Activated effector memory CD4-positive, alpha-beta T cell treated with Interleukin-2 at 50 U/mL for 16 hours (primary cell): ENCODE data around the gene KIRREL3.

Experiments
- DNase-seq: peaks from one replicate; pipeline ENCODE4 v3.0.0-alpha.2; 2020

Gene KIRREL3

DNA sequence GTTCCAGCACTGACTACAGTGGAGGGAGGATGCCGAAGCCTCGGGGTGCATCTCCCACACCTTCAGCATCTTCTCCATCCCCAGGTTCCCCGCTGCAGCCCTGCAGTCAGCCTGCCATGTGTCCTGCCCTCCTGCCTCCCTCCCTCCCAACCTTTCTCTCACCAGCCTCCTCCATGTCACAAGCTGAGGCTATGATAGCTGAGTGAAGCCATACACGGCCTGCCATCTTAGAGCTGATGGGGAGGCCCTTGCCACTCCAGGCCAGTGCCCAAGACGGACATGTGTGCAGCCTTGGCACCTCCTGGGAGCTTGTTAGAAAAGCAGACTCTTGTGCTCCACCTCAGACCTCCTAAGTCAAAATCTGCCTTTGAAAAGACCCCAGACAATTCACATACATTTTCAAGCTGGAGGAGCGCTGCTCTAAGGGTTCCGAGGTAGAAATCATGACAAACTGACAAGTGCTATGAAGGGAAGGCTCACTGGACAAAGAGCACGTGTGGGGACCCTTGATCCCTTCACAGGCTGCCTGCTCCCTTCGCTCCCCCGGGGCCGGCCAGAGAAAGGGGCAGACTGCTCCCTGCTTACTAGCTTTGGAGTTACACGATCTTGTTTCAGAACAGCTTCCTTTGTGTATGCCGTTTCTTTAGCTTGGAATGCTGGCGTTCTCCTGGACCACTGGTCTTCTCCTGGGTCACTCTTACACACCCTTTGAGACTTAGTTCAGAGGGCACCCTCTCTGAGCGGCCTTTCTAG lies 521.2 kb downstream of the KIRREL3 start:
- no peak for DNase-seq

GRCh38 chr11:126478466-126478865 lies 522.1 kb downstream of the KIRREL3 start:
- no peak for DNase-seq

GRCh38 chr11:126477535-126478305 lies 522.9 kb downstream of the KIRREL3 start:
- no peak for DNase-seq

- DNase-seq: no peak
Measured at GRCh38 chr11:126476977-126477376, 523.6 kb downstream of the KIRREL3 start.

DNA sequence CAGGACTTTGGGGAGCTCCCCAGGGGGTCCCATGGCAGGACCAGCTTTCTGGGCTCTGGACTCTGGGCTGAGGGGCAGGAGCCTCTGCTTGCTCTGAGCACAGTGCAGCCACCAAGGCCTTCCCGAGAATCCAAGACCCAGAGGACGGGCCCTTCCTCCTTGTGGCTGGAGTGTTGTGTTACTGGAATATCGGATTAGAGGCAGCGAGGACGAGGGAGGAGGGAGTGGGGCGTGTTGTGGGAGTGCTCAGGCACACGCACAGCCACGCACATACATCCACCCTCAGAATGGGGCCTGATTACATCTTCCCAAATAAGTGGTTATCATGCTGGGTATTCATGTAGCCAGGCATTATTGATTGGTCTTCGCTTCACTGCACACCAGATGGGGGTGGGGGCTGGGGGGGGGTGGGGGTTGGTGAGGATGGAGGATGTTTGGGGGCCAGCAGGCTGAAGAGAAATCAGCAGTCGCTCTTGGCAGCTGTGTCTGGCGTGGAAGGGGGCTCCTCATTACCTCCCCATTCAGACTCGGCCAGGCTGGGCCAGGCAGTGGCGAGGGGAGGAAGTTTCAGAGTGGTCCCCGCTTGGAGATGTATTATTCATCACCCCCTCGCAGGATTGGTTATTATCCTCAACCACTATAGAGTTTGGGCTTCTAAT lies 524.2 kb downstream of the KIRREL3 start:
- no peak for DNase-seq

GRCh38 chr11:126475014-126475991 lies 525.3 kb downstream of the KIRREL3 start:
- DNase-seq: no peak

- DNase-seq: no peak
Measured at GRCh38 chr11:126474220-126474619, 526.4 kb downstream of the KIRREL3 start.

DNA sequence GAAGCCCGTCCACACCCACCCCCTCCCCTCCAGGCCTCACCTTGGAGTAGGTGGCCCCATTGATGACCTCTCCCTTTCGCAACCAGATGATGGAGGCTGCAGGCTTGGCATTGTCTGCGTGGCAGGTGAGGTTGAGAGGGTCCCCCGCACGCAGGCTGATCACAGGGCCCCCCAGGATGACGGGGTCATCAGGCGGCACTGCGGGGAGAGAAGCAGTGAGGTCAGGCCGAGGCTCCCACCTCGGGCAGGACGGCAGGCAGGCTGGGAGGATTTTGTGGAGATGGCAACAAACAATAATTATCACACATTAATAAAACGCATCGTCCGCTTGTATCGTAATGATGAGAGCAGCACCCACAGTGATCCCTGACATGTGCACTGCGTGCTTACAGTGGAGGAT lies 527.3 kb downstream of the KIRREL3 start:
- no peak for DNase-seq

DNA sequence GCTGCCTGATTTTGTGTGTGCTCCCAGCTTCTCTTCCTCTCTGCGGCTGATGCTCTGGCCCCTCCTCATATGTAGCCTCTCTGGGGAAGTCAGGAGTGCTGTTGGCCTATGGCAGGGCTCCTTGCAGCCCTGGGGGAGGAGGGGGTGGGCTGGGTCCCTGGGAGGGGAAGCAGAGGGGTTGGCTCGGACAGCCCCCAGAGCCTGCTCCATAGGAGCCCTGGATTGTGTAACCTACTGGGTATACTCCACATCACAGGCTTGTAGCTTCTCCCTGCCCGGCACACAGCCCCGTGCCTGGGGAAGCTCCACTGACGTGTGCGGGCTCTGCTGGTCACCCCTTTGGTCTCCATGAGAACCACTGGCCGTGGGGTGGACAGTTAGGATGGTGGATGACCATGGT lies 531.3 kb downstream of the KIRREL3 start:
- no peak for DNase-seq

- no peak for DNase-seq
Measured at GRCh38 chr11:126468102-126468521, 532.5 kb downstream of the KIRREL3 start.

DNA sequence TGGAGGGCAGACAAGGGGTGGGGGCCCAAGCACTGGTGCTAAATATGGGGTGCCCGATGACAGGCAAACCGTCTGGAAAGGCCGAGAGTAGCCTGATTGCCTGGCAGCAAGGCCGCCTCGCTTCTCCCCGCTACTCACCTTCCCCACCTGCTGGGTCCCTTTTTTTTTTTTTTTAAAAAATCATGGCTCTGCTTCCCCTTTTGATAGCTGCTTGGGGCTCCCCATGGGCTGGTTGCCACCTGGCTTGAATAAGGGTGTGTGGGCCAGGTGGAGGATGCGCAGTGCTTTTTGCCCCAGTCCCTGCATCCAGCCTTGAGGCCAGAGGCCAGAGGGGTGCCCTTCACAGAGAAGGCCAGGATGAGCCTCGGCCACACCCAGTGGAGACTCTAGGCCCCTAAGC lies 533.1 kb downstream of the KIRREL3 start:
- DNase-seq: no peak

GRCh38 chr11:126467046-126467370 lies 533.6 kb downstream of the KIRREL3 start:
- DNase-seq: no peak

DNA sequence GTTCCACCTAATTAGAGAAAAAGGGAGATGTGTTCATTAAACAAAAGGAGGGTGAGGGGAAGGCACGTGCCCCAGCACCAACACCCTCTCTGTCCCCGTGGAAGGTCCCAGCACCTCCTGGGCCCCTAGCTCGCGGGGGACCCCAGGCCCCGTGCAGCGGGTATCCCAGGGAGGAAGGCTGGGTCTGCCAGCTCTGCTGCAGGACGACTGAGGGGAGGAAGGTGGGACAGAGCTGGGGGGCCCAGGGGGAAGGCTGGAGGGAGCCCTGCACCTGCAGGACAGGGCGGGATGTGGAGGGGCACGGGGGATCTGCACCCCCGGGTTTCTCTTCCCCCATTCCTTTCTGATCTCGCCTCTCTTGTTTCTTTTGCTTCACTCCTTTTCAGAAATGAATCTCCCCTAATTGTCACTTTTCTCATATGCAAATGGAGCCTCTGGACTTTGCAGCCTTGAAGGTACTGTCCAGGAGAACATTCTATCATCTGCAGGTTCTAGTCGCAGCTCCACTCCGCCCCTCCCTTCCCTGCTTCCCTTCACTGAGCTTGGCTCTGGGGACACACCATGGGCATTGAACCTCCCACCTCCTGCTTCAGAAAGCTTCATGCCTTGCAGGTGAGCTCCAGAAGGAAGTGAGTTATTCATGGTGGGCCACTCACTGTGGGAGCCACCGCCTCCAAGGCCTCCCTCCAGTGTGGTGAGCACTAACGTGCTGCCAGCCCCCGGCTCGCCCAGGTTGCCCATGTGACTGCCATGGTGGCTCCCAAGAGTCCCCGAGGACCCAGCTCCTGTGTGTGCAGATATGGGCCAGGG lies 534.1 kb downstream of the KIRREL3 start:
- no peak for DNase-seq

GRCh38 chr11:126465573-126466188 lies 534.9 kb downstream of the KIRREL3 start:
- DNase-seq: no peak

- no peak for DNase-seq
Measured at GRCh38 chr11:126464796-126465195, 535.8 kb downstream of the KIRREL3 start.

DNA sequence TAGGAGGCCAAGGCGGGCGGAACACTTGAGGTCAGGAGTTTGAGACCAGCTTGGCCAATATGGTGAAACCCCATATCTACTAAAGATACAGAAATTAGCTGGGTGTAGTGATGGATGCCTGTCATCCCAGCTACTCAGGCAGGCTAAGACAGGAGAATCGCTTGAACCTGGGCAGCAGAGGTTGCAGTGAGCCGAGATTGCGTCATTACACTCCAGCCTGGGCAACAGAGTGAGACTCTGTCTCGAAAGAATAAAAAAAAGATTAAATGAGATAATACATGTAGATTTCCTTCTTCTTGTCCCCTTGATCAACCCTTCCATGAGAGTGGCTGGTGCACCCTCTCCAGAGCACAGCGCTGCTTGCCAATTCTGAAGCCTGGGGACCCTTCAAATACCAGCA lies 538.1 kb downstream of the KIRREL3 start:
- DNase-seq: no peak

DNA sequence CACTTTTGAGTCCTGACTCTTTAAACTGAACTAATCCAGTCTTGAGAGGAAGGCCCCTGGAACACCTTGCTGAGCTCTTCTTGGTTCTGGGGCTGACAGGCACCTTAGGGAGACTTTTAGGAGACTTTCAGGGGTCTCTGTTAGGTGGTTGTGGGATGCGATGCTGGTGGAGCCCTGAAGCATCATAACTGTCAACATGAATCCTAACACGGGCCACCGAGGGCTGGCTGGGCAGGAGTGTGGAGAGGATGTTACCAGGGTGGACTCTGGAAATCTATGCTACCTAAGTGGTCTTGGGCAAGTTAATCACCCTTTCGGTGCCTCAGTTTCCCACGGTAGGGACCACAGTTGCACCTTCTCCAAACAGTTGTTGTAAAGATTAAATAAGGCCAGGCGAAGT lies 538.6 kb downstream of the KIRREL3 start:
- DNase-seq: no peak

- no peak for DNase-seq
Measured at GRCh38 chr11:126461096-126461440, 539.5 kb downstream of the KIRREL3 start.

- no peak for DNase-seq
Measured at GRCh38 chr11:126460417-126461095, 540.0 kb downstream of the KIRREL3 start.

DNA sequence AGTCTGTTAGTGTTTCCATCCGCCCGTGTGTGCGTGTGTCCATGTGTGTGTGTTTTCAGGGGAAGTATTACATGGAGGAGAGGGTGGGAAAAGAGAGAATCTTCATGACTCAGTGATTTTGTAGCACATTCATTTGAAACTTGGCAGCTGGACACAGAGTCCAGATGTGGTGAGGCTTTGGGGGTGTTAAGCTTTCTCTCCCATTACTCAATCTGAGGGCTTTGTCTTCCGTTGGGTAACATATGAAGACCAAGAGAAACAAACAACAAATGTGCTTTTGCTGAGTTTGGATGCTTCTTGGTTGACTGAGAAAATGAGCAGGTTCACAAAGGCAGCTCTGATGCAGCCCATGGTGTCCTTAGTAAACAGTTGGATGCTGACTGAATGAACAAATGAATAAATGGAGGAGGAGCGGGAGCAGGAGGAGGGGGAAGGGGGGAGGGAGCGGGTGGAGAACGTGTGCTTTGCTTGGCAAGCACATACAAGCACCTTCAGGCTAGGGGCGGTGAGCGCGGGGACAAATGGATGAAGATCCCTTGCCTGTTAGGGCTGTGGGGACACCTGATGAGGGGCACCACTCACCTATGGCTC lies 540.8 kb downstream of the KIRREL3 start:
- DNase-seq: no peak

GRCh38 chr11:126457817-126458216 lies 542.8 kb downstream of the KIRREL3 start:
- no peak for DNase-seq
